Stimulated activated CD4-positive, alpha-beta T cell treated with anti-CD3 and anti-CD28 coated beads, TNF-alpha, amount 100 ng/mL, for 4 hours (primary cell): ENCODE results near the gene OPALIN.

Experiments used
- DNase-seq, 3 experiments: peaks; one replicate each; pipeline ENCODE4 v3.0.0-alpha.2; 2020; ENCODE audit warnings: low read depth in 3 of 3

The OPALIN gene

GRCh38 chr10:96358851-96359540, at the start of gene OPALIN:
Gene OPALIN (minus strand): TSS chr10:96359002. CDS start chr10:96358896, 106 bp downstream.
- DNase-seq, result no peak

- no peak for DNase-seq
Measured at GRCh38 chr10:96408201-96408600, 49.4 kb upstream of the OPALIN start.

GRCh38 chr10:96407560-96408069, 48.8 kb upstream of the OPALIN start:
- DNase-seq, result no peak

GRCh38 chr10:96406091-96406490, 47.3 kb upstream of the OPALIN start:
- no peak for DNase-seq

- no peak for DNase-seq
Measured at GRCh38 chr10:96402417-96403305, 43.9 kb upstream of the OPALIN start.

GRCh38 chr10:96401036-96401435, 42.2 kb upstream of the OPALIN start:
- DNase-seq, result no peak

- no peak for DNase-seq
Measured at GRCh38 chr10:96400465-96400864, 41.7 kb upstream of the OPALIN start.

GRCh38 chr10:96397902-96398301, 39.1 kb upstream of the OPALIN start:
- no peak for DNase-seq

GRCh38 chr10:96395931-96396877, 37.4 kb upstream of the OPALIN start:
- peak; percentile 13 to 27 (median 26) for DNase-seq

GRCh38 chr10:96390460-96390864, 31.7 kb upstream of the OPALIN start:
- no peak for DNase-seq

GRCh38 chr10:96389785-96390184, 31.0 kb upstream of the OPALIN start:
- DNase-seq, result no peak

GRCh38 chr10:96387601-96388000, 28.8 kb upstream of the OPALIN start:
- DNase-seq, result no peak

- no peak for DNase-seq
Measured at GRCh38 chr10:96387161-96387560, 28.4 kb upstream of the OPALIN start.

- DNase-seq, result no peak
Measured at GRCh38 chr10:96384506-96384905, 25.7 kb upstream of the OPALIN start.

GRCh38 chr10:96380821-96381220, 22.0 kb upstream of the OPALIN start:
- no peak for DNase-seq

GRCh38 chr10:96379758-96380157, 21.0 kb upstream of the OPALIN start:
- no peak for DNase-seq

GRCh38 chr10:96378741-96379140, 19.9 kb upstream of the OPALIN start:
- no peak for DNase-seq

- DNase-seq, result no peak
Measured at GRCh38 chr10:96377816-96378294, 19.1 kb upstream of the OPALIN start.

GRCh38 chr10:96376483-96376882, 17.7 kb upstream of the OPALIN start:
- DNase-seq, result no peak

GRCh38 chr10:96374985-96375830, 16.4 kb upstream of the OPALIN start:
- DNase-seq, result peak; percentile 31 to 54 (median 46)

GRCh38 chr10:96374639-96374984, 15.8 kb upstream of the OPALIN start:
- no peak for DNase-seq
